DND-41 (cell line): ENCODE data around the gene P4HB.

Experiments
- EZH2 ChIP-seq: IDR thresholded peaks from 3 replicates; pipeline ENCODE4 v1.6.1; 2012; ENCODE audit warnings: borderline replicate concordance, low read depth, mild to moderate bottlenecking, moderate library complexity, low read length, inconsistent platforms; ENCODE audit not compliant: severe bottlenecking
- TF ChIP-seq, protein P1 (sequence below): IDR thresholded peaks from 2 replicates; pipeline ENCODE4 v1.5.1; 2012; ENCODE audit warnings: borderline replicate concordance, low read length, moderate library complexity, mild to moderate bottlenecking; ENCODE audit not compliant: poor library complexity, severe bottlenecking; ENCODE audit errors: extremely low read depth

DNA sequence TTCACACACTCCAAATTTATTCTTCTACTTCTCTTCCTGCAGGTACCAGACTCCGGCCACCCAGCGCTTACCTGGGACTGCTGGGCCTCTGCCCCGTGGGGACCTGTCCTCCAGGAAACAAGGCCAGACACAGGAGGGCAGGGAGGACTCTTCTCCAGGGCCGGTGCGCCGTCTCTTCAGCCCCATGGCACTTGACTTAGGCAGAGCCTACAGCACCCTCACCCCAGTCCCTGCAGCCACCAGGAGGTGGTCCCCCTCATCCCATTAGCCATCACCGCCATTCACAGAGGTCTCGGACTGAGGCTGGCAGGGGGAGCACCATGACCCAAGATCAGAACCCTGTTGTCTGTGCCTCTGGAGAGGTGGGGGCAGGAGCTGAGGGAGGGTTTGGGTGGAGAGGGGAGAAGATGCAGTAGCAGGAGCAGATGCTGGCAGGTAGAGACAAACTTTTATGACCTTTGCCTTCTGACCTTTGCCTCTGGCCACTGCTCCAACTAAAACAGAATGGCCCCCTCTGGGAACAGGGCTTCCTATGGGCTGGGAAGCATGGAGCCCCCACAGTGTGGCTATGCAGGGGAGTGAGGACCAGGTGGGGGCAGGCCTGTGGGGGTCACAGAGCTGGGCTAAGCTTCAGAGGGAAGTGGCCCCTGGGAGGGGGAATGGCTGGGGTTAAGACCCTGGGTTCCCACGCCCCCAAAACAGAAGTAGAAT is 58.1 kb downstream of the P4HB start:
- TF ChIP-seq, protein P1, sequence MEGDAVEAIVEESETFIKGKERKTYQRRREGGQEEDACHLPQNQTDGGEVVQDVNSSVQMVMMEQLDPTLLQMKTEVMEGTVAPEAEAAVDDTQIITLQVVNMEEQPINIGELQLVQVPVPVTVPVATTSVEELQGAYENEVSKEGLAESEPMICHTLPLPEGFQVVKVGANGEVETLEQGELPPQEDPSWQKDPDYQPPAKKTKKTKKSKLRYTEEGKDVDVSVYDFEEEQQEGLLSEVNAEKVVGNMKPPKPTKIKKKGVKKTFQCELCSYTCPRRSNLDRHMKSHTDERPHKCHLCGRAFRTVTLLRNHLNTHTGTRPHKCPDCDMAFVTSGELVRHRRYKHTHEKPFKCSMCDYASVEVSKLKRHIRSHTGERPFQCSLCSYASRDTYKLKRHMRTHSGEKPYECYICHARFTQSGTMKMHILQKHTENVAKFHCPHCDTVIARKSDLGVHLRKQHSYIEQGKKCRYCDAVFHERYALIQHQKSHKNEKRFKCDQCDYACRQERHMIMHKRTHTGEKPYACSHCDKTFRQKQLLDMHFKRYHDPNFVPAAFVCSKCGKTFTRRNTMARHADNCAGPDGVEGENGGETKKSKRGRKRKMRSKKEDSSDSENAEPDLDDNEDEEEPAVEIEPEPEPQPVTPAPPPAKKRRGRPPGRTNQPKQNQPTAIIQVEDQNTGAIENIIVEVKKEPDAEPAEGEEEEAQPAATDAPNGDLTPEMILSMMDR = no peak
- TF ChIP-seq EZH2 = no peak
